GM23338 (cell line): ENCODE data around the gene ADM2. TPM values are rescaled to one million over a fixed set of nuclear protein-coding genes. Genes with fewer than 3 reads are reported as not detected.

Experiments
- ATAC-seq: fragments of 200-7000 bp; cut with Tn5 transposase; 3 replicates; pipeline ENCODE4 v1.9.1; 2020
- DNase-seq: peaks from one replicate; pipeline ENCODE4 v3.0.0-alpha.2; 2015; ENCODE audit warnings: low spot score
- H2AFZ ChIP-seq: fragments of 200-600 bp; sonication (generic); 2 replicates; pipeline ENCODE4 v1.8.0; 2016; ENCODE audit warnings: antibody characterized with exemption, mild to moderate bottlenecking, moderate library complexity
- H3F3A ChIP-seq: fragments of 200-600 bp; sonication (generic); replicated peaks from 2 replicates; pipeline ENCODE4 v1.8.0; 2017; ENCODE audit warnings: antibody characterized with exemption, mixed run types, low read depth
- H3K27ac ChIP-seq: fragments of 200-600 bp; sonication (generic); 2 replicates; pipeline ENCODE4 v1.6.1; 2016; ENCODE audit warnings: low read depth
- H3K27me3 ChIP-seq: fragments of 200-600 bp; sonication (generic); 2 replicates; pipeline ENCODE4 v1.8.0; 2016; ENCODE audit warnings: mild to moderate bottlenecking, mixed run types, moderate library complexity; ENCODE audit not compliant: insufficient read depth
- H3K36me3 ChIP-seq: fragments of 200-600 bp; sonication (generic); 2 replicates; pipeline ENCODE4 v1.8.0; 2016; ENCODE audit warnings: mild to moderate bottlenecking; ENCODE audit not compliant: insufficient read depth
- H3K4me1 ChIP-seq: fragments of 200-600 bp; sonication (generic); 2 replicates; pipeline ENCODE4 v1.8.0; 2016; ENCODE audit warnings: mild to moderate bottlenecking, moderate library complexity; ENCODE audit not compliant: insufficient read depth
- H3K4me2 ChIP-seq: fragments of 200-600 bp; sonication (generic); 2 replicates; pipeline ENCODE4 v1.7.1; 2017; ENCODE audit warnings: mixed run types
- H3K4me3 ChIP-seq: fragments of 200-600 bp; sonication (generic); 2 replicates; pipeline ENCODE4 v1.6.1; 2016; ENCODE audit warnings: mixed run types
- H3K79me2 ChIP-seq: fragments of 200-600 bp; sonication (generic); replicated peaks from 2 replicates; pipeline ENCODE4 v1.8.0; 2017; ENCODE audit warnings: mild to moderate bottlenecking; ENCODE audit not compliant: insufficient read depth
- H3K9me2 ChIP-seq: fragments of 200-600 bp; sonication (generic); 2 replicates; pipeline ENCODE4 v1.8.0; 2017; ENCODE audit not compliant: insufficient read depth
- H4K20me1 ChIP-seq: fragments of 200-600 bp; sonication (generic); replicated peaks from 2 replicates; pipeline ENCODE4 v1.8.0; 2017; ENCODE audit warnings: mild to moderate bottlenecking; ENCODE audit not compliant: insufficient read depth
- H3K27ac Mint-ChIP-seq: 2 replicates; pipeline ENCODE4 v1.8.0; 2020; ENCODE audit warnings: inconsistent platforms, mild to moderate bottlenecking, moderate library complexity, mixed read lengths
- H3K27me3 Mint-ChIP-seq: 3 replicates; pipeline ENCODE4 v1.8.0; 2022; ENCODE audit warnings: low read depth, mild to moderate bottlenecking, moderate library complexity, mixed read lengths, inconsistent platforms; ENCODE audit not compliant: insufficient read depth, poor library complexity
- H3K36me3 Mint-ChIP-seq: 3 replicates; pipeline ENCODE4 v1.8.0; 2021; ENCODE audit warnings: low read depth, mild to moderate bottlenecking, inconsistent platforms, moderate library complexity, mixed read lengths
- H3K4me1 Mint-ChIP-seq: 3 replicates; pipeline ENCODE4 v1.8.0; 2020; ENCODE audit warnings: mild to moderate bottlenecking, inconsistent platforms, mixed read lengths
- H3K4me3 Mint-ChIP-seq: 3 replicates; pipeline ENCODE4 v1.8.0; 2021; ENCODE audit warnings: moderate library complexity, mild to moderate bottlenecking, inconsistent platforms, mixed read lengths
- H3K9me3 Mint-ChIP-seq: 3 replicates; pipeline ENCODE4 v1.8.0; 2020; ENCODE audit warnings: moderate library complexity, mild to moderate bottlenecking, inconsistent platforms, mixed read lengths
- CREB1 ChIP-seq: fragments of 250-450 bp; sonication (Bioruptor Pico); IDR thresholded peaks from 2 replicates; pipeline ENCODE4 v1.5.0; 2020; ENCODE audit warnings: low read depth, mild to moderate bottlenecking, moderate library complexity
- CTCF ChIP-seq, 2 experiments: fragments of 200-600 bp in 1 of 2; sonication (generic) in 1 of 2; conservative IDR thresholded peaks; 2 replicates each; pipeline versions ENCODE4 v1.5.1 to v1.6.1; 2016 to 2017; ENCODE audit warnings: antibody characterized with exemption in 2 of 2, low read depth in 2 of 2, mild to moderate bottlenecking in 2 of 2, moderate library complexity in 1 of 2
- ETS1 ChIP-seq: IDR thresholded peaks from 2 replicates; pipeline ENCODE4 v1.6.1; 2016; ENCODE audit warnings: antibody characterized with exemption
- EZH2 ChIP-seq: fragments of 200-600 bp; sonication (generic); IDR thresholded peaks from one replicate; pipeline ENCODE4 v1.8.0; 2017; ENCODE audit warnings: antibody characterized with exemption, mild to moderate bottlenecking, low read depth; ENCODE audit not compliant: unreplicated experiment
- EZH2phosphoT487 ChIP-seq: fragments of 200-600 bp; sonication (generic); IDR thresholded peaks from one replicate; pipeline ENCODE4 v1.8.1; 2018; ENCODE audit warnings: antibody characterized with exemption; ENCODE audit not compliant: unreplicated experiment
- JUNB ChIP-seq: IDR thresholded peaks from one replicate; pipeline ENCODE4 v1.6.1; 2016; ENCODE audit warnings: antibody characterized with exemption; ENCODE audit not compliant: unreplicated experiment
- NANOG ChIP-seq: IDR thresholded peaks from 2 replicates; pipeline ENCODE4 v1.6.1; 2016; ENCODE audit warnings: antibody characterized with exemption, borderline replicate concordance
- POLR2AphosphoS5 ChIP-seq: IDR thresholded peaks from 2 replicates; pipeline ENCODE4 v1.6.1; 2016; ENCODE audit warnings: antibody characterized with exemption, low read depth
- REST ChIP-seq: IDR thresholded peaks from one replicate; pipeline ENCODE4 v1.6.1; 2018; ENCODE audit warnings: antibody characterized with exemption; ENCODE audit not compliant: unreplicated experiment
- STAT1 ChIP-seq: IDR thresholded peaks from one replicate; pipeline ENCODE4 v1.6.1; 2016; ENCODE audit warnings: antibody characterized with exemption; ENCODE audit not compliant: unreplicated experiment
- ZNF114 ChIP-seq: fragments of 250-450 bp; sonication (Bioruptor Pico); IDR thresholded peaks from 2 replicates; pipeline ENCODE4 v1.5.0; 2020; ENCODE audit warnings: mild to moderate bottlenecking, moderate library complexity
- ZNF331 ChIP-seq: fragments of 250-450 bp; sonication (Bioruptor Pico); IDR thresholded peaks from 2 replicates; pipeline ENCODE4 v1.5.0; 2020; ENCODE audit warnings: low read depth, mild to moderate bottlenecking, moderate library complexity
- ZNF462 ChIP-seq: fragments of 250-450 bp; sonication (Bioruptor Pico); IDR thresholded peaks from 2 replicates; pipeline ENCODE4 v1.5.0; 2020; ENCODE audit warnings: mild to moderate bottlenecking, moderate library complexity
- polyA plus RNA-seq: library from polyadenylated mRNA; unstranded; fragments of >200 nt; fragmentation: Nextera tagmentation; extraction: Ambion mirVana; gene quantifications from 2 replicates; pipeline ENCODE4 v1.2.1, GENCODE V29; 2016
- total RNA-seq: library from RNA; depleted of rRNA; stranded (reverse); fragments of >200 nt; shearing (Covaris generic); gene quantifications from 2 replicates; pipeline ENCODE4 v1.2.3, GENCODE V29; 2014

ADM2 gene
- total and polyA plus RNA-seq, 2 experiments from 2014 or later: 3.3 to 7.1 TPM

GRCh38 chr22:50459016-50459415, 22.3 kb upstream of the ADM2 start:
- H2AFZ ChIP-seq: no peak overlapping the region
- H3K4me3 ChIP-seq: no peak overlapping the region
- no peaks in the 10 kb centered on the region for H3K36me3 ChIP-seq

More at GRCh38 chr22:50459016-50459415, 22.3 kb upstream of the ADM2 start:
- Mint-ChIP-seq H3K4me3 (no peak overlapping the region), H3K27ac (no peak overlapping the region), H3K27me3 (peaks cover 10% of the 10 kb centered on the region), H3K36me3 (peaks cover 52% of the 10 kb centered on the region), H3K9me3 (no peaks in the 10 kb centered on the region), H3K4me1 (no peaks in the 10 kb centered on the region; the same call in 2 of the 3 replicates)
- peaks cover 6% of the 10 kb centered on the region for H4K20me1 ChIP-seq
- H3K4me1 ChIP-seq: no peaks in the 10 kb centered on the region
- no peaks in the 10 kb centered on the region for H3K9me2 ChIP-seq
- ATAC-seq (no peak), DNase-seq (no peak)
- H3K4me2 ChIP-seq: no peak overlapping the region
- H3F3A ChIP-seq: 0 out of 2 replicates have a peak, but pooled peaks cover 3% of the 10 kb centered on the region
- no peaks in the 10 kb centered on the region for H3K27me3 ChIP-seq
- H3K79me2 ChIP-seq: no peaks in the 10 kb centered on the region
- H3K27ac ChIP-seq: no peak overlapping the region
- TF ChIP-seq CTCF (conservative IDR thresholded peaks at IDR 0.05; ENCODE audit: low read depth in 2 of 2) (no peak), ZNF114 (CRISPR knock-in tag) (no peak), EZH2phosphoT487 (no peak), EZH2 (no peak), ETS1 (no peak), ZNF462 (CRISPR knock-in tag) (no peak), CREB1 (CRISPR knock-in tag) (no peak), STAT1 (no peak), ZNF331 (CRISPR knock-in tag) (no peak), JUNB (no peak), NANOG (no peak), REST (no peak), POLR2AphosphoS5 (no peak)
